GM19452 (cell line): ENCODE results near the gene HRC.
"Not testable (repeated sequence)": the region's sequence is repeated elsewhere in the genome, so short reads cannot be mapped to it uniquely, and the experiment has no call there.

Source experiments
- ATAC-seq: cut with Tn5 transposase; IDR thresholded peaks from one replicate; pipeline ENCODE4 v1.9.1; 2021; ENCODE audit not compliant: unreplicated experiment

The HRC gene

DNA sequence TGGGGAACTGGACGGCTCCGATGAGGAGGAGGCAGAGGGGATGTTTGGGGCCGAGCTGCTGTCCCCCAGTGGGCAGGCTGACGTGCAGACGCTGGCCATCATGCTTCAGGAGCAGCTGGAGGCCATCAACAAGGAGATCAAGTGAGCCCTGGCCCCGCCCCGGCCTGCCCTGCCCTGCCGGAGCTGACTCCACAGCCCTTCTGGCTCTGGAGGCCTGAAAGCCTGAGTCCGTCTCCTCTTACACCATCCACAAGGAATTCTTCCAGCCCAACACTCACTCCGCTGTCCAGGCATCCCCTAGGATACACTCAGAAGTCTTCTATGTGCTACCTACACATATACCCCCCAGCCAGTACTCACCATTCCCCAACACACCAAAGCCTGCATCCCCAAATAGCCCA lies 18.4 kb downstream of the HRC start:
- ATAC-seq = no peak

- no peak for ATAC-seq
Observed at GRCh38 chr19:49135686-49136085, 19.5 kb downstream of the HRC start.

- ATAC-seq = no peak
Observed at GRCh38 chr19:49133621-49134454, 21.4 kb downstream of the HRC start.

- ATAC-seq = no peak
Observed at GRCh38 chr19:49132974-49133609, 22.1 kb downstream of the HRC start.

- no peak for ATAC-seq
Observed at GRCh38 chr19:49130325-49130724, 24.9 kb downstream of the HRC start.

- ATAC-seq = no peak
Observed at GRCh38 chr19:49129238-49129583, 26.0 kb downstream of the HRC start.

GRCh38 chr19:49128545-49129237 lies 26.5 kb downstream of the HRC start:
- no peak for ATAC-seq

DNA sequence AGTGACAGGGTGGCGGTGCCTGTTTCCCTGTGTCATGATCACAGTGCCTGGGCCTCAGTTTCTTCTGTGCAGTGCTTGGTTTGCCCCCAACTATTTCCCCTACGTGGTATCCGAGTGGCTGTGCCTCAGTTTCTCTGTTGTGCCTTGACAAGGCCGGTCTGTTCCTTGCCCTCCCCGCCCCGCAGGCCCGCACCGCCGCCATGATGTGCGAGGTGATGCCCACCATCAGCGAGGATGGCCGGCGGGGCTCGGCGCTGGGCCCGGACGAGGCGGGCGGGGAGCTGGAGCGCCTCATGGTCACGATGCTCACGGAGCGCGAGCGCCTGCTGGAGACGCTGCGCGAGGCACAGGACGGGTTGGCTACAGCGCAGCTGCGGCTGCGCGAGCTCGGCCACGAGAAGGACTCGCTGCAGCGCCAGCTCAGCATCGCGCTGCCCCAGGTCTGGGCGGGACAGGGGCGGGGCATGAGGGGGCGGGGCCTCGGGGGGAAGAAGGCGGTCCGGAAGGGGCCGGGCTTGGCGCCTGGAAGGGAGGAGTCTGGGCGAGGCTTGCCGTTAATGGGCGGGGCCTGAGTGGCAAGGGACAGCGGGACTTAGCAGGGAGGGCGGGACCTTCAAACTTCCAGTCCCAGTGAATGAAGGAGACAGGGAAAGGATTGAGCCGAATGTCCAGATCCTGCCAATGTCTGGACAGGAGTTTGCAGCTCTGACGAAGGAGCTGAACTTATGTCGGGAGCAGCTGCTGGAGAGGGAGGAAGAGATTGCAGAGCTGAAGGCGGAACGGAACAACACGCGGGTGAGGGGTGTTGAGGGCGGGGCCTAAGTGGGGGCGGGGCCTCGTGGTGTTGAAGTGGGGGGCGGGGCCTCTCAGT lies 27.3 kb downstream of the HRC start:
- ATAC-seq = peak; percentile 87

- ATAC-seq = not testable (repeated sequence)
Observed at GRCh38 chr19:49127225-49127624, 28.0 kb downstream of the HRC start.

GRCh38 chr19:49126575-49126974 lies 28.6 kb downstream of the HRC start:
- no peak for ATAC-seq

DNA sequence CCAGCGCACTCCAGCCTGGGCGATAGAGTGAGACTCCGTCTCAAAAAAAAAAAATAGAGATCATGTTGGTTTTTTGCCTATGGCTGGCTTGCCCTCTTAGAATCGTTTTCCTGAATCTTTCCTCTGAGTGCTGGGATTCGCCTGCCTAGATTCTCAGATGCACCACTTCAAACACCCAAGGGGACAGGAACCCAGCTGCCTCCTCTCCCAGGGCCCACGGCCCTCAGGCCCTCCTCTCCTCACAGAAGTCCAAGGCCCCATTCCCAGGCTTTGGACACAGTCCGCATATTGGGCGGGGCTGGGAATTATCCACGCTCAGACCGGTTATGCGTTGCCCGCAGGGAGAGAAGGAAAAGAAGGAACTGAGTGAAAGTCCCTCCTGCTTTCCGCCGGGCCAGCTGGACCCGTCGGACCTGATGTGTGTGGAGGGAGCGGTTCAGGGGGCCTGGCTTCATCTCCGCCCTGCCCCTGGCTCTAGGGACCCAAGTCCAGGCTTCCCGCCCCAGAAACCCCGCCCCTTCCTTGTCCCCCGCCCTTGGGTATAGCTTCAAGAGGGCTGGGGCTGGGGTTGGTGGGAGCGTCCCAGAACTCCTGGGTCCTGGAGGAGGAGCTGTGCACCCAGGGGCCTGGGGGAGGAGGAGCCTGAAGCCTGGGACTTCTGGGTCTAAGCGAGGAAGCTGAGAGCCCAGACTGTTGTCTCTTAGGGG lies 30.0 kb downstream of the HRC start:
- no peak for ATAC-seq

- not testable (repeated sequence) for ATAC-seq
Observed at GRCh38 chr19:49123285-49123684, 31.9 kb downstream of the HRC start.

DNA sequence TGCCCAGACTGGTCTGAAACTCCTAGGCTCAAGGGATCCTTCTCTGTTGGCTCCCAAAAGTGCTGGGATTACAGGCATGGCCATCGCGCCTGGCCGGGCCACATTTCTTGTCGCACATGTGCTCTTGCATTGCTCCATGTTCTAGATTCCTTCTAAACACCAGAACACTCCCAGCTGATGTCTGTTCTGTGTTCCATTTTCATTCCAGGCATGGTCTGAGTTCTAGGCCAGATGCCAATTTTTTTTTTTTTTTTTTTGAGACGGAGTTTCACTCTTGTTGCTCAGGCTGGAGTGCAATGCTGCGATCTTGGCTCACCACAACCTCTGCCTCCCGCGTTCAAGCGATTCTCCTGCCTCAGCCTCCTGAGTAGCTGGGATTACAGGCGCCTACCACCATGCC lies 33.4 kb downstream of the HRC start:
- not testable (repeated sequence) for ATAC-seq

GRCh38 chr19:49120868-49121267 lies 34.3 kb downstream of the HRC start:
- ATAC-seq = no peak

DNA sequence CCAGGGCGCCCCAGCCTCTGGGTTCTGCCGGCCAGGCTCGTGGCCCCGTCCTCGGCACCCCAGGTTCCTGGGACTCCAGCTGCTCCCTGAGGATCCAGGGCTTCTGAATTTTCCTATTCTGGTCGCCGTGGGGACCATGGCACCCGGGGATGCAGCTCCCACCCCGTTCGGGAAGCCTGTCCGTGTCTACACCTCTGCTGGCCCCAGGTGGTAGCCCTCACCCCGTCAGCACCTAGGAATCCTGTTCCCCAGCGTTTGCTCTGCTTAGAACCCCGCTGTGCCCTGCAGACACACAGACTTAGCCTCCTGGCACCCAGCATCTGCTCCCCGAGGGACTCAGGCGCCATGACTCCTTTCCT lies 34.9 kb downstream of the HRC start:
- no peak for ATAC-seq

GRCh38 chr19:49119411-49120324 lies 35.5 kb downstream of the HRC start, which contains the start of gene PPFIA3:
Gene PPFIA3, plus strand, starts transcription at chr19:49119544. Its CDS starts 8,330 bp downstream, at chr19:49127874.
- ATAC-seq = no peak

- peak; percentile 71 for ATAC-seq
Observed at GRCh38 chr19:49118565-49119410, 36.4 kb downstream of the HRC start, which contains the start of gene C19orf73. Gene C19orf73, minus strand, starts transcription at chr19:49119143. Its CDS starts 121 bp downstream, at chr19:49119022.
